Stimulated activated naive CD4-positive, alpha-beta T cell (primary cell): ENCODE data around the gene CCDC157.

ENCODE experiments used
- DNase-seq, 6 experiments: peaks; one replicate each; lab custom pipeline; 2025; lab: John Stamatoyannopoulos, UW

Gene CCDC157

DNA sequence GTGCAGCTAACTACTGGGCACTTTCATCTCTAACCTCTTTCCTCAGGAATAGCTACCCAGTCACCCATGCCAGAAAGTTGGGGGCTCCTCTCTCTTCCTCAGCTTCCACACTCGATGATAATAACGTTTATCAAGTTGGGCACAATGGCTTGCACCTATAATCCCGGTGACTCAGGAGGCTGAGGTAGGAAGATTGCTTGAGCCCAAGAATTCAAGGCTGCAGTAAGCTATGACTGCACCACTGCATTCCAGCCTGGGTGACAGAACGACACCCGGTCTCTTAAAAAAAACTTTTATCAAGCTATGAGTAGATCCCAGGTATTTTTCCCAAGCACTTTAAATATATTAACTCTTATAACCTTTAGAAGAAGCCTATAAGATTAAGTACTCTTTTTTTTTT, 2.2 kb upstream of the CCDC157 start:
- no peak for DNase-seq

DNA sequence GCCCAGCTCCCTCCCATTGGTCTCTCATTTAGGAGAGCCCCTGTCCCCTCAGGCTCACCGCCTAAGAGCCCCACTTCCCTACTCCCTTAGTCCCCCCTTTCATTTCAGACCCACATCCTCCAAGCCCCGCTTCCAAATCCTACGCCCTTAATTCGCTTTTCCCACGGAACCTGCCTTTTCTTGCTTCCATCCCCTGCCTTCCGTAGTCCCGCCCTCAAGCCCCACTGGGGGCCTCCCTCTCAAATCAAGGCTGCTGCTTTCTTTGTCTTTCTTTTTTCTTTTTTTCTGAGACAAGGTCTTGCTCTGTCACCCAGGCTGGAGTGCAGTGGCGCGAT, 396 bp downstream of the CCDC157 start:
- DNase-seq, result peak in 5 of 6 experiments; percentile 42 to 66 (median 52)

GRCh38 chr22:30357650-30358215, 926 bp downstream of the CCDC157 start:
- no peak for DNase-seq

GRCh38 chr22:30358541-30358940, 1.7 kb downstream of the CCDC157 start:
- DNase-seq, result no peak

- no peak for DNase-seq
These were observed 5.3 kb downstream of the CCDC157 start for GRCh38 chr22:30361916-30362650.

- no peak for DNase-seq
These were observed 6.0 kb downstream of the CCDC157 start for GRCh38 chr22:30362651-30363281.

- no peak for DNase-seq
These were observed 9.1 kb downstream of the CCDC157 start for GRCh38 chr22:30365891-30366290.

- DNase-seq, result no peak
These were observed 11.6 kb downstream of the CCDC157 start for GRCh38 chr22:30368420-30368819.

GRCh38 chr22:30370641-30371230, 13.9 kb downstream of the CCDC157 start:
- DNase-seq, result no peak

- DNase-seq, result no peak
These were observed 14.5 kb downstream of the CCDC157 start for GRCh38 chr22:30371321-30371720.

DNA sequence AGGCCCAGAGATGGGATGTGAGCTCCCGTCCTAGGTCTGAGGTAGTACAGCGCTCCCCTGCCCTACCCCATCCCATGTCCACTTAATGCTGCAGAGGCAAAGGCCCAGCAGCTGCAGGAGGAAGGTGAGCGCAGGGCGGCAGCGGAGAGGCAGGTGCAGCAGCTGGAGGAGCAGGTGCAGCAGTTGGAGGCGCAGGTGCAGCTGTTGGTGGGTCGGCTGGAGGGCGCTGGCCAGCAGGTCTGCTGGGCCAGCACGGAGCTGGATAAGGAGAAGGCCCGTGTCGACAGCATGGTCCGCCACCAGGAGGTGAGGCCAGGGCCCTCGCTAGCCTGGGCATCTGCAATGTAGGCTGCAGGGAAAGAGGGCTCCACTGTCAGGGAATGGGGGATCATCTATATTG, 15.2 kb downstream of the CCDC157 start:
- no peak for DNase-seq

DNA sequence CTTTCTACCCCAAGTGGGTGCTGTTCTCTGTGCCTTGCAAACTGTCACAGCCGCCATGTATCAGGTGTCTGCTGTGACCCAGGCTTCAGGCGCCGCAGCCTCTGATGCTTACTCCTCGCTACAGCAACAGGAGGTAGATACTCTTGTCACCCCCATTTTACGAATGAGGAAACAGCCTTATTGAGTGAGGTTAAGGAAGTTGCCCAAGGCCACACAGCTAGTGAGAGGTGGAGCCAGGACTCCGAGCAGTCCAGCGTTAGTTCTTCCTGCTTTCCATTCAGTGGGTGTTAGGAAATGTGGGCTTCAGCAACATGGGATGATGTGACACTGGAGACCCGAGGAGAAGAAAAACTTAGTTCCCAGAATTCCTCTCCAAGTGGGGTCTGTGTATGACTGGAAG, 16.1 kb downstream of the CCDC157 start:
- DNase-seq, result no peak

GRCh38 chr22:30373331-30374325, 16.8 kb downstream of the CCDC157 start:
- DNase-seq, result no peak

DNA sequence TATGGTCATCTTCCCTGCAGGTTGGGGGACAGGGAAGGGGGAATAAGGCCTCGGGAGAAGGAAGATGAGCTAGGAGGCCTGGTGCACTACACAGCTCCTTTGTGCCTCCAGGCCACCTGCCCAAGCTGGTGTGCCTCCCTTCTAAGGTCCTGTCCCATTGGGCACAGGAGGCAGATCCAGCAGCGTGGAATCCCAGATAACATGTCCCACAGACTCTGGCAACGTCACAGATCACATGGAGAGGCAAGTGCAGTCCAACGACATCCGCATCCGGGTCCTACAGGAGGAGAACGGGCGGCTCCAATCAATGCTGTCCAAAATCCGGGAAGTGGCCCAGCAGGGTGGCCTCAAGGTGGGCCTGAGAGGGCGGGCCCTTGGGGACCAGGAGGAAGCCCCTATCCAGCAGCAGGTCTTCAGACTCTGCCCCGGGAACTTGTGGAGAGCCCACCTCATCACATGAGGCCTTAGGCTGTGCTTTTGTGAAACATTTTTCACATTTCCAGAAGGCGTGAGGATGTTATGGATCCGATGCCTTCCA, 18.6 kb downstream of the CCDC157 start:
- DNase-seq, result no peak

DNA sequence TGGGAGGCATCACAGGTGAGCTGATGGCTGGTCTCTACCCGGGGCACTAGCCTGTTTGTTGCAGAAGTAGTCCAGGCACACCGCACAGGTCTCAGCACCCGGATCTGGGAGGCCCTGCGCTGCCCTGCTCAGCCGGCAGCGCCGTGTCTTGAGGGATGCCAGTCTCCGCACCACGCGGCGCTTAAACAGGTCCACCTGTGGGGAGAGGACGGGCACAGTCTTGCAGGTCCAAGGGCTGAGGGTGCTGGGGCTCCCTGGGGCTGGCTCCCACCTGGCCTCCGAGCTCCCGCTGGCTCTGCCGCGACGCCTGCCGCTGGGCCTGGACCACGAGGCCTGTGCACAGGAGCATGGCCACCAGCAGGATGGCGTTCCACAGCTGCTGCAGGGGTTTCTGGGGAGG, 23.2 kb downstream of the CCDC157 start:
- DNase-seq, result no peak

DNA sequence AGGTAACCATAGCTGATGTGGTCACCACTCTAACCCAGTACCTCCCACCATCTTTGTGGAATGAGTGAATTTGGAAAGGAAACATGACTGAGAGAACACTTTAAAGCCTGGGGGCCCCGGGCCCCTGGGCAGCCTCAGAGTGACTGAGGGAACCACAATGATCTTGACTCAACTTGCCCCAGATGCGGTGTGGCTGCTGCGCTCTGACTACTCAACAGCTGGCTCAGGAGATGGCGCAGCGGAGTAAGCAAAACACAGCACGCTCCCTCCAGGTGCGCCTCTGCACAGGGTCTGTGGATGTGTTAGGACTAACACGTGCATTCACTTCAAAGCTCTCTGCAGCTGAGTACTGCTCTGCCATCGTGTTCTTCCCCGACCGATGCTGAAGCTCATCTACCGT, 24.5 kb downstream of the CCDC157 start:
- DNase-seq, result no peak

GRCh38 chr22:30382340-30382739, 25.5 kb downstream of the CCDC157 start:
- no peak for DNase-seq

- no peak for DNase-seq
These were observed 26.3 kb downstream of the CCDC157 start for GRCh38 chr22:30383061-30383460.

DNA sequence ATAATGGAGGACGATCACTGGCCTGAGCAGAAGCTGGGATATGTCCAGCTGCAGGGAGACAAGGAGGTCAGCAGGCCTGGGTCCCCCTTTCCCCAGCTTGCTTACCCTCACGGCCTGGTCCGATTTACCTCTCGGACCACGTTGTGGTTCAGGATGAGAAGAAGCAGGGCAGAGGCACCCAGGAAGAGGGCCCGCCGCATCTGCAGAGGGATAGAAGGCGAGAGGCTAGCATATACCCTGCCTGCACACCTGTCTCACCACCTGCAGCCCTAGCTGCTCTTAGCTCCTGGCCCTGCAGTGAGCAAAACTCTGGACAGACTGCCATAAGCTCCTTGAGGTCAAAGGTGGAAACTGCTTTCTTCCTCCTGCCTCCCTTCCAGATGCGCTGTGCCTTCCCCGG, 29.1 kb downstream of the CCDC157 start:
- no peak for DNase-seq

- DNase-seq, result no peak
These were observed 29.8 kb downstream of the CCDC157 start for GRCh38 chr22:30386608-30386959.

GRCh38 chr22:30386960-30387827, 30.4 kb downstream of the CCDC157 start, which contains the start of gene RNF215:
Gene RNF215 (minus strand): TSS chr22:30387411. CDS start chr22:30387313, 98 bp downstream.
- DNase-seq, result peak; percentile 53 to 81 (median 71)
